NCI-H1694 (cell line): ENCODE results near the gene FKBP1B.
"Not testable (repeated sequence)": the region's sequence is repeated elsewhere in the genome, so short reads cannot be mapped to it uniquely, and the experiment has no call there.

Experiments
- DNase-seq: peaks from one replicate; lab custom pipeline; 2025; lab: John Stamatoyannopoulos, UW

FKBP1B gene

GRCh38 chr2:24102677-24103076 is 53.1 kb downstream of the FKBP1B start:
- DNase-seq, result no peak

GRCh38 chr2:24104110-24104650 is 54.6 kb downstream of the FKBP1B start:
- DNase-seq, result no peak

DNA sequence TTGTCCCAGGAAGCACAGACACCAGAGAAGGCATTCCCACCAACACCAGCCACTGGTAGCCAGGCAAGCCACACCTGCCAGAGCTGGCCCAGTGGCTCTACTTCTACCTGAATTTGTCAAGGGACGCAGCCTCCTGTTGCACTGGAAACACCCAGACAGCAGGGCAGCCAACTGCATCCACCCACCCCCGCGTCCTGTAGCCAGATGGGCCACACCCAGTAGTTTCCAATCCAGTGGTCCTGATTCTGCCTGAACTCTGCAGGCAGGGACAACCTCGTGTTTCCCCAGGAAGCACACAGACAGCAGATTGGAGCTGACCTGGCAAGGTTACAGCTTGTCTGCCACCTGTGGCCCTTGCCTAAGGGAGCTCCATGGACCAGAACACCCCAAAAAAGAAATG is 55.4 kb downstream of the FKBP1B start:
- no peak for DNase-seq

- no peak for DNase-seq
Observed at GRCh38 chr2:24105816-24106215, 56.3 kb downstream of the FKBP1B start.

GRCh38 chr2:24106786-24107185 is 57.2 kb downstream of the FKBP1B start:
- DNase-seq, result no peak

DNA sequence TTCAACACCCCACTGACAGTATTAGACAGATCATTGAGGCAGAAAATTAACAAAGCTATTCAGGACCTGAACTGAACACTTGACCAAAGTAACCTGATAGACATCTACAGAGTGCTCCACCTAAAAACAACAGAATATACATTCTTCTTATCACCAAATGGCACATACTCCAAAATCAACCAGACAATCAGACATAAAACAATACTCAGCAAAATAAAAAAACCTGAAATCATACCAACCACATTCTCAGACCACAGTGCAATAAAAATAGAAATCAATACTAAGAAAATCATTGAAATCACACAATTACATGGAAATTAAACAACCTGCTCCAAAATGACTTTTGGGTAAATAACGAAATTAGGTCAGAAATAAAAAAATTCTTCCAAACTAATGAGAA is 57.8 kb downstream of the FKBP1B start:
- no peak for DNase-seq

GRCh38 chr2:24109431-24109830 is 59.9 kb downstream of the FKBP1B start:
- DNase-seq, result not testable (repeated sequence)

DNA sequence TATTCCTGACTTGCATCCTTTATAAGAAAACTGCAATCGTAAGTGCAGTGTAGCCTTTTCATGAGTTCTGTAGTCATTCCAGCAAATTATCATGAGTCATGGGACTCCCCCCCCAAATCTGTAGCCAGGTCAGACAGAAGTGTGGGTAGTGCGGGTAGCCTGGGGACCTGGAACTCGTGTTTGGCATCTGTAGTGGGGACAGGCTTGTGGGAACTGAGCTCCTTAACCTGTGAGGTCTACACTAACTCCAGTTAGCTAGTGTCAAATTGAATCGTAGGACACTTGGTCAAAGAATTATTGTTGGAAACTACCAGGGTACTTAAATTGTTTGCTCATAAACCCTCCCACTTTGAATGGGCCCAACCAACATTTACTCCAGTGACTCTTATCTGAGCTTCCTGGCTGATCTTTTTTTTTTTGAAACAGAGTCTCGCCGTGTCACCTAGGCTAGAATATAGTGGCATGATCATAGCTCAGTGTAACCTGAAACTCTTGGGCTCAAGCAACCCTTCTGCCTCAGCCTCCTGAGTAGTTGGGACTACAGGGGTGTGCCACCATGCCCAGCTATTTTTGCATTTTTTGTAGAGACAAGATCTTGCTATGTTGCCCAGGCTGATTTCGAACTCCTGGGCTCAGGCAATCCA is 61.2 kb downstream of the FKBP1B start:
- no peak for DNase-seq

DNA sequence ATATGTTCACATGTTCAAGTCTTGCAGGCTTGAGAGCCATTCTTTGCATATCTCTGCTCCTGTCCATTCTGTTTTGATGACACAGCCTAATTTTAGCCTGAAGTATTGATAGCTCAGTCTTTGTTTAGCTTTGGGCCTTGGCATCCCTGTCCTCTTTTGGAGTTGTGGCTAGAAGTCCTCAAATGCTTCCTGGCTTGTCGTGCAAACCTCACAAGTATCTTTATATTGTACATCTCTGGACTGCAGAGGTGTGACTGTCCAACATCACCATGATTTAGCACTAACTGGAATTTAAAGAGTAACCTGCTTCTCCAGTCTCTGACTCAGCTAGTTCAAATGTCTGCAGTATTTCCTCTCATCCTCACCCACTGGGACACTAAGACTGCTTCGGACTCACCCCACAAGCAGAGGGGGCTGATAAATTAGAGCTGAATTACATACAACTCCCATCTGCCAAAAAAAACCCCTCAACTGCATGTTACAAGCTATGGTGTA is 61.9 kb downstream of the FKBP1B start:
- no peak for DNase-seq
